Endodermal cell (in vitro differentiated cells): Measurements from ENCODE around the gene SRGAP3. TPM values are rescaled to one million over a fixed set of nuclear protein-coding genes. Genes with fewer than 3 reads are reported as not detected.
A peak's percentile ranks its signal among the peaks of the same experiment; 100 is the strongest.

ENCODE experiments used
- DNase-seq: peaks from one replicate; pipeline ENCODE4 v3.0.0-alpha.2; 2017
- H3K27ac ChIP-seq: 2 replicates; pipeline ENCODE4 v1.5.1; 2013; ENCODE audit warnings: mild to moderate bottlenecking, low read depth, low read length, moderate library complexity
- H3K27me3 ChIP-seq: 2 replicates; pipeline ENCODE4 v1.6.1; 2013; ENCODE audit warnings: mild to moderate bottlenecking, low read length, moderate library complexity; ENCODE audit not compliant: insufficient read depth, control insufficient read depth, poor library complexity, severe bottlenecking
- H3K36me3 ChIP-seq: 2 replicates; pipeline ENCODE4 v1.7.0; 2013; ENCODE audit warnings: mild to moderate bottlenecking, low read length, moderate library complexity; ENCODE audit not compliant: control insufficient read depth, insufficient read depth
- H3K4me1 ChIP-seq: one replicate; pipeline ENCODE4 v1.7.0; 2013; ENCODE audit warnings: low read length; ENCODE audit not compliant: control insufficient read depth, insufficient read depth
- H3K4me3 ChIP-seq: 2 replicates; pipeline ENCODE4 v1.5.1; 2013; ENCODE audit warnings: mild to moderate bottlenecking, low read length, moderate library complexity
- H3K9ac ChIP-seq: 2 replicates; pipeline ENCODE4 v1.6.1; 2013; ENCODE audit warnings: mild to moderate bottlenecking, low read length, moderate library complexity; ENCODE audit not compliant: poor library complexity, severe bottlenecking; ENCODE audit errors: extremely low read depth
- H3K9me3 ChIP-seq: 2 replicates; pipeline ENCODE4 v1.6.1; 2013; ENCODE audit warnings: mild to moderate bottlenecking, low read length, moderate library complexity; ENCODE audit not compliant: control insufficient read depth
- H3K27ac Mint-ChIP-seq: 2 replicates; pipeline ENCODE4 v1.8.0; 2020; ENCODE audit warnings: mixed read lengths
- H3K27me3 Mint-ChIP-seq: 2 replicates; pipeline ENCODE4 v1.8.0; 2021; ENCODE audit warnings: mild to moderate bottlenecking, mixed read lengths; ENCODE audit not compliant: insufficient read depth
- H3K36me3 Mint-ChIP-seq: 2 replicates; pipeline ENCODE4 v1.8.0; 2020; ENCODE audit warnings: low read depth, mixed read lengths
- H3K4me1 Mint-ChIP-seq: 2 replicates; pipeline ENCODE4 v1.8.0; 2020; ENCODE audit warnings: mixed read lengths
- H3K4me3 Mint-ChIP-seq: 2 replicates; pipeline ENCODE4 v1.8.0; 2020; ENCODE audit warnings: mild to moderate bottlenecking, moderate library complexity, mixed read lengths
- H3K9me3 Mint-ChIP-seq: 2 replicates; pipeline ENCODE4 v1.8.0; 2020; ENCODE audit warnings: mild to moderate bottlenecking, mixed read lengths
- WGBS, 2 experiments: methylation state at CpG; one replicate each; pipeline versions ENCODE4 v1.1.5 to v1.1.7; 2013; ENCODE audit warnings: missing lambda C conversion rate in 2 of 2, mixed read lengths in 1 of 2; ENCODE audit not compliant: insufficient coverage in 1 of 2, insufficient read length in 1 of 2; 5-methylcytosine and 5-hydroxymethylcytosine counted together
- total RNA-seq, 2 donors: library from RNA; stranded (reverse); fragmentation: NEBNext Ultra II Directional in 1 of 2; extraction: Animal tissue kit (Norgen Biotek cat#: 25700) in 1 of 2; gene quantifications; 2 replicates in 1 of 2; 3 replicates in 1 of 2; pipeline ENCODE4 v1.2.1, GENCODE V29; 2021
- TF ChIP-seq, protein P1 (sequence below): fragments of 200-600 bp; sonication (generic); conservative IDR thresholded peaks from 2 replicates; pipeline ENCODE4 v1.5.0; 2021; ENCODE audit warnings: antibody characterized with exemption, mild to moderate bottlenecking

Gene SRGAP3
- total RNA-seq, 2 donors from 2014 or later: 5.0 to 8.1 TPM

DNA sequence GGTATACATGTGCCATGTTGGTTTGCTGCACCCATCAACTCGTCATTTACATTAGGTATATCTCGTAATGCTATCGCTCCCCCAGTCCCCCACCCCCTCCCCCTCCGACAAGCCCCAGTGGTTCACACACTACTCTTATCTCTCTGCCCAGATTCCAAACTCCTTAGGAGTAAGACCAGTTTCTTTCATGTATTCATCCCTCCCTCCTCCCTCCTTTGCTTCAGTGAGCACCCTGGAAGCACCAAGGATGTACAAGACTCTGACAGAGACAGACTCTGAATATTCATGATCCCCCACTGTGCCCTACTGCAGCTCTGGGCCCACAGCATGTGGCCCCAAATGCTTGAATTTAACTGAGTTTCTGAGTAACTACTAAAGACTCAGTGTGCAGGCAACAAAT lies 172.4 kb downstream of the SRGAP3 start:
- Mint-ChIP-seq H3K36me3 (peaks cover 2% of the 10 kb centered on the region), H3K9me3 (peaks cover 21% of the 10 kb centered on the region), H3K27ac (no peak overlapping the region), H3K4me1 (peaks cover 28% of the 10 kb centered on the region), H3K27me3 (no peaks in the 10 kb centered on the region), H3K4me3 (no peak overlapping the region)
- peaks cover 5% of the 10 kb centered on the region for H3K9me3 ChIP-seq
- H3K36me3 ChIP-seq: no peaks in the 10 kb centered on the region
- peaks cover 8% of the 10 kb centered on the region for H3K4me1 ChIP-seq
- H3K4me3 ChIP-seq: no peak overlapping the region
- DNase-seq: peak; percentile 44
- H3K27ac ChIP-seq: no peak overlapping the region
- WGBS, 2 experiments: 80 to 92% methylated on average over 3 to 4 of the region's 4 CpGs
- H3K27me3 ChIP-seq: no peaks in the 10 kb centered on the region
- H3K9ac ChIP-seq: no peak overlapping the region
- TF ChIP-seq, protein P1, sequence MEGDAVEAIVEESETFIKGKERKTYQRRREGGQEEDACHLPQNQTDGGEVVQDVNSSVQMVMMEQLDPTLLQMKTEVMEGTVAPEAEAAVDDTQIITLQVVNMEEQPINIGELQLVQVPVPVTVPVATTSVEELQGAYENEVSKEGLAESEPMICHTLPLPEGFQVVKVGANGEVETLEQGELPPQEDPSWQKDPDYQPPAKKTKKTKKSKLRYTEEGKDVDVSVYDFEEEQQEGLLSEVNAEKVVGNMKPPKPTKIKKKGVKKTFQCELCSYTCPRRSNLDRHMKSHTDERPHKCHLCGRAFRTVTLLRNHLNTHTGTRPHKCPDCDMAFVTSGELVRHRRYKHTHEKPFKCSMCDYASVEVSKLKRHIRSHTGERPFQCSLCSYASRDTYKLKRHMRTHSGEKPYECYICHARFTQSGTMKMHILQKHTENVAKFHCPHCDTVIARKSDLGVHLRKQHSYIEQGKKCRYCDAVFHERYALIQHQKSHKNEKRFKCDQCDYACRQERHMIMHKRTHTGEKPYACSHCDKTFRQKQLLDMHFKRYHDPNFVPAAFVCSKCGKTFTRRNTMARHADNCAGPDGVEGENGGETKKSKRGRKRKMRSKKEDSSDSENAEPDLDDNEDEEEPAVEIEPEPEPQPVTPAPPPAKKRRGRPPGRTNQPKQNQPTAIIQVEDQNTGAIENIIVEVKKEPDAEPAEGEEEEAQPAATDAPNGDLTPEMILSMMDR: no peak

DNA sequence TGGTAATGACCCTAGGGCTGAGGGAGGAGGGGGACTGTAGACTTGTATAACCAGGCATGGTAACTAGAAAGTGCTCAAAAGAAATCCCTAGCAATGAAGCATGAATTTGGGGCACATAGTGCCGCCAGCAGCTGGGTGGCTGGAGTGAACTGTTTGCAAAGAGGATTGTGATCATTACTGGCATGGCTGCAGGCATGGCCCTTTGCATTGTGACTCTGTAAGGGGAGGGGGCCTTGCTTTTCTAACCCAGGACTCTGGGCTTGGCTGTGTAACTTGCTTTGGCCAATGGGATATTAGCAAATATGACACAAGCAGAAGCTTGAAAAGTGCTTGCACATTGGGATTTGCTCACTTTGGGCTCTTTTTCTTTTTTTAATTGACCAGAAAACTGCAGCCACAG lies 173.7 kb downstream of the SRGAP3 start:
- Histone ChIP-seq H3K27me3 (no peaks in the 10 kb centered on the region), H3K4me3 (no peak overlapping the region), H3K9me3 (peaks cover 5% of the 10 kb centered on the region), H3K36me3 (no peaks in the 10 kb centered on the region), H3K9ac (no peak overlapping the region), H3K27ac (peak overlapping the region; percentile 36), H3K4me1 (peaks cover 8% of the 10 kb centered on the region)
- Mint-ChIP-seq H3K27ac (no peak overlapping the region), H3K4me1 (peaks cover 28% of the 10 kb centered on the region), H3K4me3 (no peak overlapping the region), H3K27me3 (no peaks in the 10 kb centered on the region), H3K9me3 (peaks cover 9% of the 10 kb centered on the region), H3K36me3 (peaks cover 2% of the 10 kb centered on the region)
- WGBS, 2 experiments: 89 to 90% methylated on average over 1 of the region's 1 CpG
- TF ChIP-seq, protein P1: no peak
- DNase-seq: no peak

DNA sequence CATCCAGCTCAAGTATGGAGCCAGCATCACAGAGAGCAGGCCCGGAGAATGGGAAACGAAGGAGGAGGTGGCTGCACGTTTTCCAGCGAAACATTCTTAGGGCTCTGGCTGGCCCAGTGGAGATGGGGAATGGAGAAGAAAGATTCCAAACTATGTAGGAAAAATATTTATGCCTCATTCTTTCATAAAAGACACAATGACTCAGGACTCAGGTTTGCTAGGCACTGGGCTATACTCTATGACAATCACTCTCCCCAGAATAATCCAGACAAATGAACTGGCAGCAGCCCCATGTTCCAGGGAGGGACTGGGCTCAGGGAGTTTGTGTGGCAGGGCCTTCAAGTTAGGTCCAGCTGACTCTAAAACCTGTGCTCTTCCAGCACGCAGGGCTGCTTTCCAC lies 175.4 kb downstream of the SRGAP3 start:
- no peaks in the 10 kb centered on the region for H3K27me3 ChIP-seq
- no peak for DNase-seq
- Mint-ChIP-seq H3K36me3 (no peaks in the 10 kb centered on the region), H3K27ac (no peak overlapping the region), H3K4me1 (peaks cover 28% of the 10 kb centered on the region), H3K4me3 (no peak overlapping the region), H3K27me3 (no peaks in the 10 kb centered on the region), H3K9me3 (no peaks in the 10 kb centered on the region)
- peaks cover 8% of the 10 kb centered on the region for H3K4me1 ChIP-seq
- no peaks in the 10 kb centered on the region for H3K9me3 ChIP-seq
- H3K36me3 ChIP-seq: no peaks in the 10 kb centered on the region
- H3K27ac ChIP-seq: no peak overlapping the region
- TF ChIP-seq, protein P1: no peak
- WGBS, 2 experiments: 78 to 100% methylated on average over 1 to 5 of the region's 5 CpGs
- no peak overlapping the region for H3K4me3 ChIP-seq
- H3K9ac ChIP-seq: no peak overlapping the region
